Esophagus squamous epithelium (tissue), 4 donors: ENCODE data around the gene ABLIM2.

Source experiments
- POLR2A ChIP-seq, 4 donors: fragments of 450-650 bp; IDR thresholded peaks; one replicate each; pipeline ENCODE4 v1.6.1; 2017; ENCODE audit warnings: antibody characterized with exemption in 4 of 4, mild to moderate bottlenecking in 4 of 4, moderate library complexity in 3 of 4
- TF ChIP-seq, protein P1 (sequence below), 6 experiments: fragments of 450-650 bp in 4 of 6; fragments of 200-600 bp in 2 of 6; sonication (generic) in 2 of 6; IDR thresholded peaks; one replicate each; pipeline ENCODE4 v1.5.1; 2016 to 2019; ENCODE audit warnings: antibody characterized with exemption in 6 of 6, mild to moderate bottlenecking in 4 of 6, moderate library complexity in 4 of 6

DNA sequence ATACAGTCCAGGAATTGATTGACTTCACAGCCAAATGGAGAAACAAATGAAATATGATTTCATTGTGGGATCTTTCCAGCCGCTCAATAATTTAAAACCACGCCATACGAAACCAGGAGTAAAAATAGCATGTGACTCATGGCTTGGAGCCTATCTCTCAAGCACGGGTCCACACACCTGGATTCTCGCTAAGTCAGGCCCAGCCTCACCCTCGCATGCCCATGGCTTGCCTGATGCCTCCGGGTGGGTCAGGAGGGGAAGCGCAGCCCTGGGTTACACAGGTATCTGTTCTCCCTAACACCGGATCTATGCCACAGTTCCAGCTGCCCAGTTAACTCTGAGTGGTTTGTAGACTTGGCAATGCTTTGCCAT, 5.6 kb upstream of the ABLIM2 start:
- TF ChIP-seq, protein P1, sequence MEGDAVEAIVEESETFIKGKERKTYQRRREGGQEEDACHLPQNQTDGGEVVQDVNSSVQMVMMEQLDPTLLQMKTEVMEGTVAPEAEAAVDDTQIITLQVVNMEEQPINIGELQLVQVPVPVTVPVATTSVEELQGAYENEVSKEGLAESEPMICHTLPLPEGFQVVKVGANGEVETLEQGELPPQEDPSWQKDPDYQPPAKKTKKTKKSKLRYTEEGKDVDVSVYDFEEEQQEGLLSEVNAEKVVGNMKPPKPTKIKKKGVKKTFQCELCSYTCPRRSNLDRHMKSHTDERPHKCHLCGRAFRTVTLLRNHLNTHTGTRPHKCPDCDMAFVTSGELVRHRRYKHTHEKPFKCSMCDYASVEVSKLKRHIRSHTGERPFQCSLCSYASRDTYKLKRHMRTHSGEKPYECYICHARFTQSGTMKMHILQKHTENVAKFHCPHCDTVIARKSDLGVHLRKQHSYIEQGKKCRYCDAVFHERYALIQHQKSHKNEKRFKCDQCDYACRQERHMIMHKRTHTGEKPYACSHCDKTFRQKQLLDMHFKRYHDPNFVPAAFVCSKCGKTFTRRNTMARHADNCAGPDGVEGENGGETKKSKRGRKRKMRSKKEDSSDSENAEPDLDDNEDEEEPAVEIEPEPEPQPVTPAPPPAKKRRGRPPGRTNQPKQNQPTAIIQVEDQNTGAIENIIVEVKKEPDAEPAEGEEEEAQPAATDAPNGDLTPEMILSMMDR (IDR thresholded peaks at IDR 0.05), result no peak
- TF ChIP-seq POLR2A (IDR thresholded peaks at IDR 0.05), result no peak
